ENCODE results near the gene SULT1B1.

DNA sequence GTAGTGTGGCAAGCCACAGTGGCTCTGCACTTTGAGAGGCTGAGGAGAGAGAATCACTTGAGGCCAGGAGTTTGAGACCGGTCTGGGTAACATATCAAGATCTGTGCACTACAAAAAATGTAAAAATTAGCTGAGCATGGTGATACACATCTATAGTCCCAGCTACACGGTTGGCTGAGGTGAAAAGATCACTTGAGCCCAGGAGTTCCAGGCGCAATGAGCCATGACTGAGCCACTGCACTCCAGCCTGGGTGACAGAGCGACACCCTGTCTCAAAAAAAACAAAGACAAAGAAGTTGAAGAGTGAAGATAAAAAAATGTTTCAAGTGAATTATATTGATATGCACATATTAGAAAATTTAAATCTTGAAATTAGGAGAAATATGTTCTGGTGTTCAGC is 46.3 kb downstream of the SULT1B1 start:
- TF ChIP-seq, protein P1, sequence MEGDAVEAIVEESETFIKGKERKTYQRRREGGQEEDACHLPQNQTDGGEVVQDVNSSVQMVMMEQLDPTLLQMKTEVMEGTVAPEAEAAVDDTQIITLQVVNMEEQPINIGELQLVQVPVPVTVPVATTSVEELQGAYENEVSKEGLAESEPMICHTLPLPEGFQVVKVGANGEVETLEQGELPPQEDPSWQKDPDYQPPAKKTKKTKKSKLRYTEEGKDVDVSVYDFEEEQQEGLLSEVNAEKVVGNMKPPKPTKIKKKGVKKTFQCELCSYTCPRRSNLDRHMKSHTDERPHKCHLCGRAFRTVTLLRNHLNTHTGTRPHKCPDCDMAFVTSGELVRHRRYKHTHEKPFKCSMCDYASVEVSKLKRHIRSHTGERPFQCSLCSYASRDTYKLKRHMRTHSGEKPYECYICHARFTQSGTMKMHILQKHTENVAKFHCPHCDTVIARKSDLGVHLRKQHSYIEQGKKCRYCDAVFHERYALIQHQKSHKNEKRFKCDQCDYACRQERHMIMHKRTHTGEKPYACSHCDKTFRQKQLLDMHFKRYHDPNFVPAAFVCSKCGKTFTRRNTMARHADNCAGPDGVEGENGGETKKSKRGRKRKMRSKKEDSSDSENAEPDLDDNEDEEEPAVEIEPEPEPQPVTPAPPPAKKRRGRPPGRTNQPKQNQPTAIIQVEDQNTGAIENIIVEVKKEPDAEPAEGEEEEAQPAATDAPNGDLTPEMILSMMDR (IDR thresholded peaks at IDR 0.05 in 2 of 3, conservative IDR thresholded peaks at IDR 0.05 in 1 of 3; ENCODE audit: control insufficient read depth in 2 of 3, extremely low read depth in 1 of 3, insufficient read depth in 1 of 3, low read depth in 3 of 3, low read length in 3 of 3), result no peak
- TF ChIP-seq CHD2 (IDR thresholded peaks at IDR 0.05; ENCODE audit: borderline replicate concordance, low read depth, low read length), result no peak
- TF ChIP-seq SMAD1 (IDR thresholded peaks at IDR 0.05; ENCODE audit: low read depth, partially characterized antibody), result no peak
- no peak for TF ChIP-seq TCF3 (IDR thresholded peaks at IDR 0.05; ENCODE audit: borderline replicate concordance, insufficient read depth, low read depth, low read length)
- no peak for TF ChIP-seq CREB1 (IDR thresholded peaks at IDR 0.05; ENCODE audit: low read depth)
- no peak for TF ChIP-seq EZH2 (IDR thresholded peaks at IDR 0.05; ENCODE audit: borderline replicate concordance, control insufficient read depth, low read depth, low read length)
- TF ChIP-seq CBFB (IDR thresholded peaks at IDR 0.05; ENCODE audit: low read depth), result no peak
- TF ChIP-seq BCL11A (IDR thresholded peaks at IDR 0.05; ENCODE audit: low read depth, low read length), result no peak
- TF ChIP-seq MEF2B (IDR thresholded peaks at IDR 0.05; ENCODE audit: partially characterized antibody, poor library complexity, severe bottlenecking), result no peak
- TF ChIP-seq IKZF1 (conservative IDR thresholded peaks at IDR 0.05), result no peak
